ENCODE measurements around the gene RDH16.

RDH16 gene

DNA sequence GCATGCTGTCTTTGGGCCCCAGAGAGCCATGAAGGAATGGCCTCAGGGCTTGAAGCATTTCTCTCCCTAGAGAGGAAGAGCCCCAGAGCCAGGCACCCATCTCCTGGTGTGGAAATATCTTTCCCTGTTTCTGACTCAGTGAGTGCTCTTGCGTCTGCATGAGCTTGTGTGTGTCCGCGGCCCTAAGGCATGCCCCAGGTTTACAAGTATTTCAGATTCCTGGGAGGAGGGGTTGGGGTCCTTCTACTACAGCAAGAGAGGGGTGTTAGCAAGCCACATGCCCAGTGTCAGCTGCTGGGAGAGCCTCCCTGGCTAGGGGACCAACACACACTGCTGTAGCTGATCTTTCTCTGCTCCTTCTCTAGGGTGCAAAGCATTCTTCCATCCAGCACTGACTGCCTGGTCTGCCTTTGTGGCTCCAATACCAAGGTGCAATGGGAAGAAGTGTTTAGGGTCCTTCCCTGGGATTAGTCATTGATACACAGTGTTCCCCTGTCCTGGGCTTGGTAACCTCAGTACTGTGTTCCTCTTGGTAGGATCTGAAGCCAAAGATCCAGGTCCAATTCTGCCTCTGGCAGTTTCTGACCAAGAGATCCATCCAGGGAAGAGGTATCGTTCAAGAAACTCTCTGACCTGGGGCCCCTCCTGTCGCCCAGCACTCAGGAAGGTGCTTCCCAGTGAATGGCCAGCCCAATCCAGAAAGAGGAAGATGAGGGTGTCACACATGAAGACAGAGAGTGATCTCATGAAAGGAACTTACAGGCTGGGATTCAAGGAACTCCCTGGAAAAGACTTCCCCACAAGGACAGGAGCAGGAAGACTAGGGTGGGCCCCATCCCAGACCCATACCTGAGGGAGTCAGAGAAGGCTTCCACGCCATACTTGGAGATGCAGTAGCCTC lies 3.1 kb downstream of the RDH16 start:
- no peak overlapping the region for H3K4me3 Mint-ChIP-seq
- H3K27ac Mint-ChIP-seq, result no peak overlapping the region
- no peaks in the 10 kb centered on the region for H3K36me3 Mint-ChIP-seq (ENCODE audit: low read depth)

DNA sequence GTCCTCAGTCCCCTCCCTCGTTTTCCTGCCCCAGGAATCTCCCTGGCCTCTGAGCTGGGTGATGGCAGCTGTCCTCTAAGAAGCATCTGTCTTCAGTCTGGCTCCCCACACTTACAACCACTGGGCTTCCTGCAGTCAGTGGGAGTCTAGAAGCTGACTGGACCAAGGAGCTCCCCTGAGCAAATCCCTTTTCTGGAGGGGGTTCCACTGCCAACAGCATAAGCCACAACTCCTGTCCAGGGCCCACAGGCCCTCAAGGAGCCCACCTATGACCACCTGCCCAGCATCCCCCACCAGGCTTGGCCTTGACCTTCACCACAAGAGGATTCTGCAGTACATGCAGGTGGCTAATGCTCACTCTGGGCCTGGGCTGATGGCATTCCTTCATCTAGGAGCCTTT lies 4.1 kb downstream of the RDH16 start:
- Mint-ChIP-seq H3K4me3 (no peak overlapping the region), H3K27ac (no peak overlapping the region), H3K27me3 (ENCODE audit: low read depth) (peaks cover 1% of the 10 kb centered on the region), H3K4me1 (no peaks in the 10 kb centered on the region), H3K9me3 (peaks cover 3% of the 10 kb centered on the region), H3K36me3 (ENCODE audit: low read depth) (no peaks in the 10 kb centered on the region)
- TF ChIP-seq, protein P1, sequence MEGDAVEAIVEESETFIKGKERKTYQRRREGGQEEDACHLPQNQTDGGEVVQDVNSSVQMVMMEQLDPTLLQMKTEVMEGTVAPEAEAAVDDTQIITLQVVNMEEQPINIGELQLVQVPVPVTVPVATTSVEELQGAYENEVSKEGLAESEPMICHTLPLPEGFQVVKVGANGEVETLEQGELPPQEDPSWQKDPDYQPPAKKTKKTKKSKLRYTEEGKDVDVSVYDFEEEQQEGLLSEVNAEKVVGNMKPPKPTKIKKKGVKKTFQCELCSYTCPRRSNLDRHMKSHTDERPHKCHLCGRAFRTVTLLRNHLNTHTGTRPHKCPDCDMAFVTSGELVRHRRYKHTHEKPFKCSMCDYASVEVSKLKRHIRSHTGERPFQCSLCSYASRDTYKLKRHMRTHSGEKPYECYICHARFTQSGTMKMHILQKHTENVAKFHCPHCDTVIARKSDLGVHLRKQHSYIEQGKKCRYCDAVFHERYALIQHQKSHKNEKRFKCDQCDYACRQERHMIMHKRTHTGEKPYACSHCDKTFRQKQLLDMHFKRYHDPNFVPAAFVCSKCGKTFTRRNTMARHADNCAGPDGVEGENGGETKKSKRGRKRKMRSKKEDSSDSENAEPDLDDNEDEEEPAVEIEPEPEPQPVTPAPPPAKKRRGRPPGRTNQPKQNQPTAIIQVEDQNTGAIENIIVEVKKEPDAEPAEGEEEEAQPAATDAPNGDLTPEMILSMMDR (IDR thresholded peaks at IDR 0.05; ENCODE audit: unreplicated experiment in 3 of 3), result no peak

More for the DNA sequence above, 3.1 kb downstream of the RDH16 start:
- no peaks in the 10 kb centered on the region for H3K27me3 Mint-ChIP-seq (ENCODE audit: low read depth)
- H3K4me1 Mint-ChIP-seq, result no peaks in the 10 kb centered on the region
- peaks cover 4% of the 10 kb centered on the region for H3K9me3 Mint-ChIP-seq
- TF ChIP-seq, protein P1 (IDR thresholded peaks at IDR 0.05; ENCODE audit: unreplicated experiment in 3 of 3), result no peak

DNA sequence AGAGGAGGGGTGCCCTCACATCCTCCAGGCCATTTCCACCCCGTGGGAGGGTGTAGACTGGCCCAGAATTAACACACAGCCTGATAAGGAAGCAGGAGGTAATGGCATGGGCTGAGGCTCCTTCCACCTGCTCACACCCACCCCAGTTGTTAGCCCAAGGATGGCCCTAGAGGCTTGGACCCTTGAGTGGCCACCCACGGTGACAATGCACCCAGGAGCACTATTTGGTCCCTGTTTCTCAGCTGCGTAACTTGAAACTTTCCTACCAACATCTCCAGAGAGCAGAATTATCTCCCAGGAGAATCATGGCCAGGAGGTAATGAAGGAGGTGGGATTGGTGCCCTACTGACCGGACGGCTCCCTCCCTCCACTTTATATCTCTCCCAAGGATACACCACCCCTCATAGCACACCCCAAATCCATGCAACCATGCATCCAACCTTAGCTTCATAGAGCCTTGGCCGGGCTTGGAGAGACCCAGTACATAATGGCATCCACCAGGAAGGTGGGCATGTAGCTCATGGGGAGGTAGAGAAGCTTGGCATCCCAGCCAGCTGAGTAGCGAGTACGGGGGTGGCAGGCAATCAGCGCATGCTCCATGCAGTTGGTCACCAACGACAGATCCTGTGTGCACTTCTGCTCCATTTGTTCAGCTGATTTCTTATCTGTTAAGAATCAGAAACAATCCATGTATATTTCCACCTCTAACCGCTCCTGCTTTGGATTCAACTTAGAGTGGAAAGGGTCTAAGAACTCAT lies 5.6 kb downstream of the RDH16 start:
- TF ChIP-seq, protein P1 (IDR thresholded peaks at IDR 0.05; ENCODE audit: unreplicated experiment in 3 of 3), result no peak
- H3K4me1 Mint-ChIP-seq, result no peaks in the 10 kb centered on the region
- H3K9me3 Mint-ChIP-seq, result peaks cover 8% of the 10 kb centered on the region
- no peak overlapping the region for H3K27ac Mint-ChIP-seq
- peaks cover 4% of the 10 kb centered on the region for H3K27me3 Mint-ChIP-seq (ENCODE audit: low read depth)
- no peak overlapping the region for H3K4me3 Mint-ChIP-seq
- H3K36me3 Mint-ChIP-seq (ENCODE audit: low read depth), result peaks cover 3% of the 10 kb centered on the region

DNA sequence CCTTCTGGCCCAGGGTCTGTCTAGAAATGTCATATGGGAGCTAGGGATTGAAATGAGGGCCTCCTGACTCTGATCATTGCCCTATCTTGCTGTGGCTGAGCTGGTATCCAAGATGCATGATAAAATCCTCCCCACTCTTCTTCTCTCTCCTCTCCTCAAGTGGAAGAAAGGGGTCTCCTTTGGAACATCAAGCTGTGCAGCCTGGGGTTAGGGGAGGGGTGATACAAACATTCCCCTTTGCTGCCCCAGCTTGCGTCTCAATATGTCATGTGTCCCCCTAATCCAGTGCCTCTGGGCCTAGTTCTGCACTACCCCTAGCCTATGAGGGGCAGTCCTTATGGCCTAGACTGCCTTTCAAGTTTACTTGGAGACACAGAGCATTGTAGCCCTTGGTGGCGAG lies 8.5 kb downstream of the RDH16 start:
- TF ChIP-seq, protein P1 (IDR thresholded peaks at IDR 0.05; ENCODE audit: unreplicated experiment in 3 of 3), result no peak
- H3K4me3 Mint-ChIP-seq, result no peak overlapping the region
- H3K36me3 Mint-ChIP-seq (ENCODE audit: low read depth), result peaks cover 3% of the 10 kb centered on the region
- peaks cover 25% of the 10 kb centered on the region for H3K9me3 Mint-ChIP-seq
- H3K4me1 Mint-ChIP-seq, result no peaks in the 10 kb centered on the region
- no peak overlapping the region for H3K27ac Mint-ChIP-seq
- peaks cover 4% of the 10 kb centered on the region for H3K27me3 Mint-ChIP-seq (ENCODE audit: low read depth)

DNA sequence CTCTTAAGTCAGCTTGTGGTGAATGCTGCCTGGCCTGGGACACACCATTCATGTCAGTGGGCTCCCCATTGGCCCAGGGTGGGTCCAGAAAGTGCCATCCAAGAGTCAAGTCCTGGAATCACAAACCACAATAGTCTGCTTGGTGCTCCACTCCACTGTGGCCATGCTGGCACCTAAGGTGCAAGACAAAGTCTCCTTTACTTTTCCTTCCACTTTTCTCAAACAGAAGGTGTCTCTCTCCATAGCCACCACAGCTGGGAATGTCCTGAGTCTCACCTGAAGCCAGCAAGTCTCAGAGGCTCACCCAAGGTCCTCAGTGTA lies 9.0 kb downstream of the RDH16 start:
- H3K9me3 Mint-ChIP-seq, result peaks cover 28% of the 10 kb centered on the region
- no peak overlapping the region for H3K27ac Mint-ChIP-seq
- TF ChIP-seq, protein P1 (IDR thresholded peaks at IDR 0.05; ENCODE audit: unreplicated experiment in 3 of 3), result no peak
- H3K36me3 Mint-ChIP-seq (ENCODE audit: low read depth), result peaks cover 3% of the 10 kb centered on the region
- H3K4me3 Mint-ChIP-seq, result no peak overlapping the region
- peaks cover 4% of the 10 kb centered on the region for H3K27me3 Mint-ChIP-seq (ENCODE audit: low read depth)
- H3K4me1 Mint-ChIP-seq, result no peaks in the 10 kb centered on the region
